BJ (cell line): ENCODE results near the gene CCL4. TPM values are rescaled to one million over a fixed set of nuclear protein-coding genes. Genes with fewer than 3 reads are reported as not detected.

Experiments used
- CTCF ChIA-PET: fragments of 350-600 bp; formaldehyde crosslinking; extraction: SDS; loops from one replicate; lab custom pipeline; 2021; ENCODE audit warnings: antibody characterized with exemption, inconsistent platforms; lab: Yijun Ruan, JAX
- POLR2A ChIA-PET: fragments of 300-600 bp; sonication (Branson Sonifier 250); formaldehyde crosslinking; extraction: SDS; loops from one replicate; lab custom pipeline; 2021; ENCODE audit warnings: antibody characterized with exemption; lab: Charles Lee
- DNase-seq: peaks from one replicate; pipeline ENCODE4 v3.0.0-alpha.2; 2011; ENCODE audit warnings: low read depth
- H3K27me3 ChIP-seq: 2 replicates; pipeline ENCODE4 v1.6.0; 2011; ENCODE audit warnings: low read length; ENCODE audit not compliant: control insufficient read depth, insufficient read depth
- H3K36me3 ChIP-seq: 2 replicates; pipeline ENCODE4 v1.5.1; 2011; ENCODE audit warnings: low read length; ENCODE audit not compliant: control insufficient read depth, insufficient read depth
- H3K4me3 ChIP-seq: 2 replicates; pipeline ENCODE4 v1.5.1; 2011; ENCODE audit warnings: low read depth, mild to moderate bottlenecking, control low read depth, low read length
- polyA plus RNA-seq: library from polyadenylated mRNA; depleted of rRNA; stranded (reverse); fragments of >200 nt; gene quantifications from 2 replicates; pipeline ENCODE4 v1.2.3, GENCODE V29; 2011
- TF ChIP-seq, protein P1 (sequence below): IDR thresholded peaks from 2 replicates; pipeline ENCODE4 v1.5.1; 2011; ENCODE audit warnings: low read depth, mild to moderate bottlenecking, control low read depth, inconsistent platforms, low read length, moderate library complexity; ENCODE audit not compliant: insufficient read depth

The CCL4 gene
- polyA plus RNA-seq, 1 experiment: not detected

DNA sequence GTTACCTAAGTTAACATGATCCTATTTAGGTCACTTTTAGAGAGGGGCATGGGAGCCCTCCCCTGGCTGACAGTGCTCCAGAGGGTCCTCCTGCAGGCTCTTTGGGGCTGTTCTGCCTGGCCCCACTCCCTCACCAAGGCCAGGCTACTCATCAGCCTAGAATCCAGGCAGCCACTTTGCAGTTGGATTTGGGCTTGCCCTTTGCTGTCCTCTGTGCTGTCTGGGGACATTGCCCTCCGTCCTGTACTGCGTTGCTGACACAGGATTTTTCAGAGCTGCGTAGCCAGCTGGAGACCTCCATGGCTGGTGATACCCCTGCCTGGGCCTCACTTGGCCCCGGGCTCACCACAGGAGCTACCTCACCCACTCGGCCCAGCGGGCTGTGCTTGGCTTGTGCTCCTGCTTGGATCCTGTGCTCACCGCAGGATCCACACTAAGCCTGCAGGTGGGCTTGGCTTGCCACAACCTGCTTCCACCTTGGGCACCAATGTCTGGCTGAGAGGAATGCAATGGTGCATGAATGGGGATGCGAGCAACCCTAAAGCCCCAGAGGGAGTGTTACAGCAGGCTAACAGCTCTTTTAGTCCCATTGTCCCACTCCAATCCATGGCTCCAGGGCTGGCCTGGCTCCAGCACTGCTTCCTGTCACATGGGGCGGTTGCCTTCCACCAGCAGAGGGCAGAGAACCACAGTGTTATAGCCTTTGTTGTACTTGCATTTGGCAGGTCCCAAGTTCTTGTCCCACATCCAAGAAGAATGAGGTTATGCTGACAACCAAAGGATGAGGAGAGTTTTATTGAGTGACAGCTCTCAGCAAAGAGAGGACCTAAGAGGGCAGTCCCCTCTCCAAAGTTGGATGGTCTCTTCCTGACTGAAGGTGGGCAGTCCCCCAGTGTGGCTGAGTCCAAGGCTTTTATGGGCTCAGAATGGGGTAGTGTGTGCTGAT, 21.5 kb downstream of the CCL4 start:
- no peaks in the 10 kb centered on the region for H3K27me3 ChIP-seq
- POLR2A ChIA-PET: no interaction called here
- DNase-seq: no peak
- TF ChIP-seq, protein P1, sequence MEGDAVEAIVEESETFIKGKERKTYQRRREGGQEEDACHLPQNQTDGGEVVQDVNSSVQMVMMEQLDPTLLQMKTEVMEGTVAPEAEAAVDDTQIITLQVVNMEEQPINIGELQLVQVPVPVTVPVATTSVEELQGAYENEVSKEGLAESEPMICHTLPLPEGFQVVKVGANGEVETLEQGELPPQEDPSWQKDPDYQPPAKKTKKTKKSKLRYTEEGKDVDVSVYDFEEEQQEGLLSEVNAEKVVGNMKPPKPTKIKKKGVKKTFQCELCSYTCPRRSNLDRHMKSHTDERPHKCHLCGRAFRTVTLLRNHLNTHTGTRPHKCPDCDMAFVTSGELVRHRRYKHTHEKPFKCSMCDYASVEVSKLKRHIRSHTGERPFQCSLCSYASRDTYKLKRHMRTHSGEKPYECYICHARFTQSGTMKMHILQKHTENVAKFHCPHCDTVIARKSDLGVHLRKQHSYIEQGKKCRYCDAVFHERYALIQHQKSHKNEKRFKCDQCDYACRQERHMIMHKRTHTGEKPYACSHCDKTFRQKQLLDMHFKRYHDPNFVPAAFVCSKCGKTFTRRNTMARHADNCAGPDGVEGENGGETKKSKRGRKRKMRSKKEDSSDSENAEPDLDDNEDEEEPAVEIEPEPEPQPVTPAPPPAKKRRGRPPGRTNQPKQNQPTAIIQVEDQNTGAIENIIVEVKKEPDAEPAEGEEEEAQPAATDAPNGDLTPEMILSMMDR: no peak
- CTCF ChIA-PET: no interaction called here
- no peaks in the 10 kb centered on the region for H3K36me3 ChIP-seq
- no peak overlapping the region for H3K4me3 ChIP-seq

DNA sequence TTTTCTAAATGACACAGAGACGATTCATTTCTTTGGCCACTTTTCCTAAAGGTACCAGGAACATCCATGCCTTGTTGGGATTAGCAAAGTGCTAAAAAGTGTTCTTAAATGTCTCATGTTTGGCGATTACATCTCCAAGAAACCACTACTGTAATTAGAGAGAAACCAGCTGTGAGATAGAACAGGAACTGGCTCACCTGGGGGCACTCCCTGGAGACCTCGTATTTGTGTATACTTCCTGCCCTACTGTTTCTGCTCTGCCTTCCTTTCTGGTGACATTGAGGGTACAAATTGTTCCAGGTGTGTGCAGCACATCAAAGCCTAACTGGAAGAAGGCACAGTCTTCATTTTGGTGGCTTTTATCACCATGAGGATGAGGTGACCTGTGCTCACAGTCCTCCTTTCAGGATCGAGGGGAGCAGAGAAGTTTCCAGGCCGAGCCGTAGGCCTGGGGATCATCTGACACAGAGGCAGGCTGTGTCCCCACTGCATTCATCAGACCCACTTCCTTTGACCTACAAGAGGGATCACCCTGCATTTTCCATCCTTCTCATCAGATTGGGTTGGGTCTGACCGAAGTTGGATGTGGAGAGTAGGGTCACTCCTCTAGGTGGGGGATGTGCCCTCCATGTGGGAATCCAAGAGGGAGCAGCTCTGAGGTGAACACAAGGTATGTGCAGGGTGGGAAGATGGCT, 23.7 kb downstream of the CCL4 start:
- Histone ChIP-seq H3K36me3 (no peaks in the 10 kb centered on the region), H3K27me3 (no peaks in the 10 kb centered on the region), H3K4me3 (no peak overlapping the region)
- no peak for DNase-seq
- POLR2A ChIA-PET: no interaction called here
- TF ChIP-seq, protein P1: no peak
- CTCF ChIA-PET: interaction anchor here (0.6 to 1.7 kb wide), 3 partner anchors 22 to 53 kb away, joined by 3 read pairs; no protein-coding TSS in a partner anchor

DNA sequence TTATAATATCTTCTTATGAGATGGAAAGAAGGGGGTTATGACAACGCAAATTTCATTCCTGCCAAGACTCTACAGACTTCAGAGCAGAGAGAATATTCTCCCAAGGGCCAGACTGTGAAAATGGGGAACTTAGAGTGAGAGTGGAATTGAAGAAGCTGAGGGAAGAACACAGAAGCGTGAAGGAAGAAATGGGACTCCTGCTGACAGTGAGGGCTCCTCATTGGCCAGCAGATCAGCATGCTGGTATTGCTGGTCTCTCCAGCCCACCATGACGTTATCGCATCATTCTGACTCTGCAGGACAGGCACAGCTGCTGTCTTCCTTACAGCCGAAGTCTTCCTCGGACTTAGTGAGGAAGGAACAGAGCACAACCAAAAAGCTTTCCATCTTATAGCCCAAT, 24.3 kb downstream of the CCL4 start:
- no peak for DNase-seq
- no peaks in the 10 kb centered on the region for H3K27me3 ChIP-seq
- no peaks in the 10 kb centered on the region for H3K36me3 ChIP-seq
- TF ChIP-seq, protein P1: no peak
- CTCF ChIA-PET: interaction anchor here (1.2 to 1.9 kb wide), 3 partner anchors 21 to 158 kb away, joined by 3 to 5 read pairs (median 3); no protein-coding TSS in a partner anchor
- H3K4me3 ChIP-seq: no peak overlapping the region
- POLR2A ChIA-PET: no interaction called here

DNA sequence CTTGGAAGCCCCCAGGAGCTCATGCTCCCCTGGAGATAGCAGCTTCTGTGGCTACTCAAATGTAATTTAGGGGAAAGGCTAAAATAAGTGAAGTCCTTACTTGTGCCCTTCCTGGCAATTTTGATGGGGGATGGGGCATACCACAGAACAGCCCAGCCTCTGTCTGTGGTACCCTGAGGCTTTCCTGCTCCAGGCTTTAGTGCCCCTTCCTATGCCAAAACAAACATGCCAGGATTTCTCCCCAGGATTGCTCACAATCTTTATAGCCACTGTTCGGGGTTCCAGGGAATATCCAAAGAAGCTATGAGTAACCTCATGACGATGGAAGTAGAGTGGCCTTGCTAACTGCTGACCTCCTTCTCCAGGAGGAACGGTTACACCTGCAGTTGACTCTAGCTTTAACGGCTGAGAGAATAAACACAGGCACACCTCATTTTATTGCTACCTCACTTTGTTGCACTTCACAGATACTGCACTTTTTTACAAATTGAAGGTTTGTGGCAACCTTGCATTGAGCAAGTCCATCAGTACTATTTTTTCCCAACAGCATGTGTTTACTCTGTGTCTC, 24.9 kb downstream of the CCL4 start:
- POLR2A ChIA-PET: no interaction called here
- CTCF ChIA-PET: interaction anchor here (1.2 to 1.9 kb wide), 2 partner anchors 20 to 159 kb away, joined by 3 to 5 read pairs; no protein-coding TSS in a partner anchor
- DNase-seq: no peak
- Histone ChIP-seq H3K27me3 (no peaks in the 10 kb centered on the region), H3K36me3 (no peaks in the 10 kb centered on the region), H3K4me3 (no peak overlapping the region)
- TF ChIP-seq, protein P1: no peak
